HG03354 (cell line): Measurements from ENCODE around the gene RNU1-4.
"Not testable (repeated sequence)": the region's sequence is repeated elsewhere in the genome, so short reads cannot be mapped to it uniquely, and the experiment has no call there.

ENCODE experiments used
- ATAC-seq: cut with Tn5 transposase; IDR thresholded peaks from one replicate; pipeline ENCODE4 v1.9.1; 2021; ENCODE audit warnings: mild to moderate bottlenecking; ENCODE audit not compliant: unreplicated experiment, poor library complexity, severe bottlenecking

The RNU1-4 gene

GRCh38 chr1:16764248-16764819 is 24.0 kb downstream of the RNU1-4 start:
- not testable (repeated sequence) for ATAC-seq

- ATAC-seq, result not testable (repeated sequence)
Observed at GRCh38 chr1:16764820-16765655, 24.7 kb downstream of the RNU1-4 start.

GRCh38 chr1:16765731-16766605 is 25.7 kb downstream of the RNU1-4 start:
- not testable (repeated sequence) for ATAC-seq

GRCh38 chr1:16766689-16767256 is 26.5 kb downstream of the RNU1-4 start:
- ATAC-seq, result not testable (repeated sequence)

GRCh38 chr1:16770139-16770759 is 29.9 kb downstream of the RNU1-4 start:
- not testable (repeated sequence) for ATAC-seq

GRCh38 chr1:16770896-16771446 is 30.7 kb downstream of the RNU1-4 start:
- not testable (repeated sequence) for ATAC-seq

- not testable (repeated sequence) for ATAC-seq
Observed at GRCh38 chr1:16772275-16773204, 32.2 kb downstream of the RNU1-4 start.

GRCh38 chr1:16773205-16773596 is 32.9 kb downstream of the RNU1-4 start:
- not testable (repeated sequence) for ATAC-seq

GRCh38 chr1:16773723-16774122 is 33.4 kb downstream of the RNU1-4 start:
- not testable (repeated sequence) for ATAC-seq

GRCh38 chr1:16774773-16775172 is 34.5 kb downstream of the RNU1-4 start:
- not testable (repeated sequence) for ATAC-seq

- ATAC-seq, result not testable (repeated sequence)
Observed at GRCh38 chr1:16775290-16775689, 35.0 kb downstream of the RNU1-4 start.

- not testable (repeated sequence) for ATAC-seq
Observed at GRCh38 chr1:16776248-16776647, 35.9 kb downstream of the RNU1-4 start.

- ATAC-seq, result not testable (repeated sequence)
Observed at GRCh38 chr1:16776835-16777234, 36.5 kb downstream of the RNU1-4 start.

GRCh38 chr1:16777821-16778220 is 37.5 kb downstream of the RNU1-4 start:
- ATAC-seq, result not testable (repeated sequence)

GRCh38 chr1:16779525-16779924 is 39.2 kb downstream of the RNU1-4 start:
- not testable (repeated sequence) for ATAC-seq

GRCh38 chr1:16781033-16781432 is 40.7 kb downstream of the RNU1-4 start:
- not testable (repeated sequence) for ATAC-seq

- not testable (repeated sequence) for ATAC-seq
Observed at GRCh38 chr1:16781625-16782024, 41.3 kb downstream of the RNU1-4 start.

- ATAC-seq, result not testable (repeated sequence)
Observed at GRCh38 chr1:16784955-16785354, 44.6 kb downstream of the RNU1-4 start.
